MM.1S (cell line): ENCODE results near the gene ANKDD1A.

Experiments used
- CTCF ChIP-seq: fragments of 300-600 bp; sonication (generic); IDR thresholded peaks from 2 replicates; pipeline ENCODE4 v1.5.1; 2016; ENCODE audit warnings: antibody characterized with exemption, low read length, mixed read lengths
- EZH2phosphoT487 ChIP-seq: fragments of 300-600 bp; sonication (generic); IDR thresholded peaks from 2 replicates; pipeline ENCODE4 v1.6.1; 2018; ENCODE audit warnings: antibody characterized with exemption, low read length

GRCh38 chr15:64894395-64895056 is 17.2 kb upstream of the ANKDD1A start:
- no peak for TF ChIP-seq CTCF
- TF ChIP-seq EZH2phosphoT487: no peak
